IMR-90 (cell line): ENCODE measurements around the gene TXNRD1. TPM values are rescaled to one million over a fixed set of nuclear protein-coding genes. Genes with fewer than 3 reads are reported as not detected.

Source experiments
- ATAC-seq: fragments of 200-7000 bp; cut with Tn5 transposase; 2 replicates; pipeline ENCODE4 v1.9.1; 2020; ENCODE audit warnings: low read depth, mild to moderate bottlenecking, moderate library complexity
- BruUV-seq: library from RNA; stranded (reverse); fragments of 400-500 nt; replicated peaks from 2 replicates; lab custom pipeline; 2021; lab: Mats Ljungman, UMichigan
- CTCF ChIA-PET: fragments of 300-600 bp; formaldehyde crosslinking; extraction: SDS; loops from one replicate; lab custom pipeline; 2021; ENCODE audit warnings: antibody characterized with exemption; lab: Yijun Ruan, JAX
- POLR2A ChIA-PET: fragments of 300-600 bp; sonication (Branson Sonifier 250); formaldehyde crosslinking; loops from one replicate; lab custom pipeline; 2022; ENCODE audit warnings: antibody characterized with exemption; ENCODE audit not compliant: unreplicated experiment; lab: Charles Lee
- DNase-seq: peaks from one replicate; pipeline ENCODE4 v3.0.0; 2013
- H2AFZ ChIP-seq: replicated peaks from 2 replicates; pipeline ENCODE3; 2013; ENCODE audit warnings: low read length, mild to moderate bottlenecking; ENCODE audit not compliant: poor library complexity
- H2AK5ac ChIP-seq: 2 replicates; pipeline ENCODE4 v1.6.1; 2013; ENCODE audit warnings: low read depth, low read length, inconsistent platforms
- H2AK9ac ChIP-seq: replicated peaks from 2 replicates; pipeline ENCODE3; 2013; ENCODE audit warnings: mild to moderate bottlenecking, low read depth, low read length, moderate library complexity; ENCODE audit not compliant: poor library complexity
- H2BK120ac ChIP-seq: 2 replicates; pipeline ENCODE4 v1.6.1; 2013; ENCODE audit warnings: low read depth, low read length, inconsistent platforms
- H2BK15ac ChIP-seq: 3 replicates; pipeline ENCODE4 v1.6.1; 2013; ENCODE audit warnings: low read depth, low read length, inconsistent platforms
- H2BK20ac ChIP-seq: 2 replicates; pipeline ENCODE4 v1.6.1; 2013; ENCODE audit warnings: low read depth, mild to moderate bottlenecking, inconsistent platforms, low read length, moderate library complexity
- H2BK5ac ChIP-seq: 2 replicates; pipeline ENCODE4 v1.6.1; 2013; ENCODE audit warnings: mild to moderate bottlenecking, low read depth, low read length, inconsistent platforms; ENCODE audit not compliant: poor library complexity, severe bottlenecking
- H3K14ac ChIP-seq: replicated peaks from 2 replicates; pipeline ENCODE4 v1.6.1; 2013; ENCODE audit warnings: low read depth, low read length, inconsistent platforms
- H3K18ac ChIP-seq: 2 replicates; pipeline ENCODE4 v1.6.1; 2013; ENCODE audit warnings: low read depth, low read length, control low read depth
- H3K23ac ChIP-seq: 2 replicates; pipeline ENCODE4 v1.6.1; 2013; ENCODE audit warnings: low read depth, low read length, inconsistent platforms
- H3K27ac ChIP-seq: 2 replicates; pipeline ENCODE4 v1.5.1; 2013; ENCODE audit warnings: mild to moderate bottlenecking, control low read depth, low read length; ENCODE audit not compliant: insufficient read depth
- H3K27me3 ChIP-seq: 2 replicates; pipeline ENCODE4 v1.6.1; 2013; ENCODE audit warnings: low read length; ENCODE audit not compliant: control insufficient read depth, insufficient read depth
- H3K36me3 ChIP-seq: 2 replicates; pipeline ENCODE4 v1.6.1; 2013; ENCODE audit warnings: low read length, mixed read lengths; ENCODE audit not compliant: control insufficient read depth, insufficient read depth
- H3K4ac ChIP-seq: 2 replicates; pipeline ENCODE4 v1.6.1; 2013; ENCODE audit warnings: low read depth, low read length, inconsistent platforms
- H3K4me1 ChIP-seq: 2 replicates; pipeline ENCODE4 v1.6.1; 2013; ENCODE audit warnings: low read length, mixed read lengths; ENCODE audit not compliant: control insufficient read depth, insufficient read depth
- H3K4me2 ChIP-seq: 2 replicates; pipeline ENCODE4 v1.6.1; 2013; ENCODE audit warnings: low read depth, mild to moderate bottlenecking, control low read depth, low read length, moderate library complexity
- H3K4me3 ChIP-seq: 2 replicates; pipeline ENCODE4 v1.5.1; 2013; ENCODE audit warnings: low read depth, mild to moderate bottlenecking, control low read depth, low read length, moderate library complexity; ENCODE audit not compliant: insufficient read depth
- H3K56ac ChIP-seq: 2 replicates; pipeline ENCODE4 v1.6.1; 2013; ENCODE audit warnings: low read length, inconsistent platforms; ENCODE audit not compliant: insufficient read depth; ENCODE audit errors: extremely low read depth
- H3K79me1 ChIP-seq, 2 experiments: 2 replicates each; pipeline ENCODE4 v1.6.1; 2013; ENCODE audit warnings: low read length in 2 of 2, inconsistent platforms in 1 of 2, low read depth in 1 of 2
- H3K9ac ChIP-seq: 2 replicates; pipeline ENCODE4 v1.6.1; 2013; ENCODE audit warnings: low read depth, low read length, control low read depth
- H3K9me1 ChIP-seq: 2 replicates; pipeline ENCODE4 v1.6.1; 2013; ENCODE audit warnings: low read length, inconsistent platforms; ENCODE audit not compliant: insufficient read depth
- H3K9me3 ChIP-seq: 2 replicates; pipeline ENCODE4 v1.6.1; 2013; ENCODE audit warnings: low read length; ENCODE audit not compliant: control insufficient read depth, insufficient read depth
- H4K20me1 ChIP-seq: 2 replicates; pipeline ENCODE4 v1.6.1; 2013; ENCODE audit warnings: low read length, inconsistent platforms; ENCODE audit not compliant: insufficient read depth
- H4K5ac ChIP-seq: 2 replicates; pipeline ENCODE4 v1.6.1; 2013; ENCODE audit warnings: mild to moderate bottlenecking, low read depth, low read length, control low read depth
- H4K8ac ChIP-seq, 2 experiments: 2 replicates each; pipeline ENCODE4 v1.6.1; 2013; ENCODE audit warnings: low read depth in 2 of 2, low read length in 2 of 2, control low read depth in 1 of 2, inconsistent platforms in 1 of 2
- H4K91ac ChIP-seq: 2 replicates; pipeline ENCODE4 v1.6.1; 2013; ENCODE audit warnings: low read depth, low read length, inconsistent platforms; ENCODE audit not compliant: insufficient read depth
- CEBPB ChIP-seq: IDR thresholded peaks from 2 replicates; pipeline ENCODE4 v1.6.1; 2012; ENCODE audit warnings: low read depth, low read length, improper control_type of control experiment
- CHD1 ChIP-seq: IDR thresholded peaks from 2 replicates; pipeline ENCODE4 v1.6.1; 2012; ENCODE audit warnings: low read depth, low read length, improper control_type of control experiment
- FOS ChIP-seq: fragments of 150-350 bp; IDR thresholded peaks from 2 replicates; pipeline ENCODE4 v1.6.1; 2016; ENCODE audit warnings: low read depth, low read length
- MAFK ChIP-seq: IDR thresholded peaks from 2 replicates; pipeline ENCODE4 v1.6.1; 2012; ENCODE audit warnings: low read depth, low read length, improper control_type of control experiment
- MAZ ChIP-seq: IDR thresholded peaks from 2 replicates; pipeline ENCODE4 v1.6.1; 2012; ENCODE audit warnings: low read depth, mild to moderate bottlenecking, low read length, improper control_type of control experiment, moderate library complexity, borderline replicate concordance
- NFE2L2 ChIP-seq: fragments of 150-350 bp; IDR thresholded peaks from 2 replicates; pipeline ENCODE4 v1.6.1; 2016; ENCODE audit warnings: low read depth, mild to moderate bottlenecking, low read length
- RFX5 ChIP-seq: IDR thresholded peaks from 2 replicates; pipeline ENCODE4 v1.8.0; 2012; ENCODE audit warnings: low read depth, mild to moderate bottlenecking, low read length, moderate library complexity
- SMC3 ChIP-seq: fragments of 150-350 bp; IDR thresholded peaks from 2 replicates; pipeline ENCODE4 v1.6.1; 2016; ENCODE audit warnings: low read depth, mild to moderate bottlenecking, antibody characterized with exemption, low read length, moderate library complexity
- WGBS, 2 experiments: methylation state at CpG; one replicate each; pipeline versions ENCODE4 v1.1.5 to v1.1.7; 2013; ENCODE audit warnings: missing lambda C conversion rate in 2 of 2; ENCODE audit not compliant: insufficient read length in 1 of 2; ENCODE audit errors: extremely low coverage in 2 of 2; 5-methylcytosine and 5-hydroxymethylcytosine counted together
- dilution Hi-C: fragments of 300-500 bp; cut with HindIII; formaldehyde crosslinking; loops from one replicate; pipeline ENCODE4 v1.14.3; 2018; ENCODE audit warnings: low sequenced_read_pairs; ENCODE audit not compliant: unreplicated experiment
- in situ Hi-C: fragments of 300-500 bp; cut with MboI; formaldehyde crosslinking; loops from 3 replicates; pipeline ENCODE4 v1.14.3; 2019; ENCODE audit warnings: low sequenced_read_pairs, inconsistent platforms, mixed read lengths
- intact Hi-C: fragments of 100-400 bp; cut with micrococcal nuclease; formaldehyde crosslinking; loops from 2 replicates; pipeline ENCODE4 v1.10.0; 2022
- polyA plus RNA-seq, 3 experiments: library from polyadenylated mRNA; depleted of rRNA; stranded (reverse); fragments of >200 nt; gene quantifications; 2 replicates each; pipeline ENCODE4 v1.2.3, GENCODE V29; 2012; ENCODE audit warnings: low replicate concordance in 1 of 3
- total RNA-seq: library from RNA; depleted of rRNA; stranded (reverse); fragments of >200 nt; gene quantifications from 2 replicates; pipeline ENCODE4 v1.2.3, GENCODE V29; 2012
- TF ChIP-seq, protein P1 (sequence below): fragments of 150-350 bp; IDR thresholded peaks from 2 replicates; pipeline ENCODE4 v1.6.1; 2017; ENCODE audit warnings: mild to moderate bottlenecking, antibody characterized with exemption, low read length, low read depth

TXNRD1 gene
- total and polyA plus RNA-seq, 2 of the 4 experiments (the other 2 are of a cell fraction), result 379 to 582 TPM

DNA sequence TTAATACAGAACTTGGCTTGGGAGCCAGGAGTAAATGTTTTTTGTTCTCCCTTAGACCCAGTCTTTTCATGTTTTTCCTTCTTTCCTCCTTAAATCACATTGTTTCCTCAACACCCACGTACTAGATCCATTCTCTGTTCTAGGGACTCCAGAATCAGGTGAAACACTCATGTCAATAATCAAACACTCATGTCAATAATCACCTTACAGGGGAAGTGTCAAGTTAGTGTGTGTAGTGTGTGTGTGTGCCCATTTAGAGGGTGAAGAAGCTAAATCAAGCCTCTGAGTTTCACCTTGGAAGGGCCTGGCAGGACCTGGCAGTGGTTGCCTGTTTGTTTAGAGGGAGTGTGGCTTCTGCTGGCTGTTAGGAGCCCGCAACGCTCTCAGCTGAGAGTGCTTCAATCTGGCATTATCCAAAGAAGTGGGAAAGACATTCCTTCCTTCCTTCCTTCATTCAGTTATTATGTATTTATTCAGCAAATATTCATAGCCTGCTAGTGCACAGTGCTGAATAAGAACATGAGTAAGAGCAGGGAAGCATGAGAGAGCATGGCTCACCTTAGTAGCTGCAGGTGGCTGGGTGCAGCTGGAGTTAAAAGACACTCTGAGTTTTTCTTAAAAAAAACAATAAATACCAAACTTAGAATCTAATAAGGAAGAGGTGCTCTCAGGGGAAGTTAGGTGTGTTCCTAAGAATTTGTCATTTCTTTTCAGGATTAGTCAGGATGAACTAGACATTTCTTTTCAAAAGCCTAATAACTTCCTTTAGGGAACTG is 70.3 kb downstream of the TXNRD1 start:
- Histone ChIP-seq H3K9me3 (no peaks in the 10 kb centered on the region; the same call in 1 of the 2 replicates), H3K56ac (peak overlapping the region; percentile 87), H2BK120ac (peak overlapping the region; percentile 94), H3K14ac (peak overlapping the region; percentile 88), H3K4ac (peak overlapping the region; percentile 88), H2BK20ac (peak overlapping the region; percentile 96), H3K79me1 (peaks cover 3 to 27% of the 10 kb centered on the region in 2 experiments; a peak in 3 of 4 replicates), H4K5ac (peak overlapping the region; percentile 57), H3K9me1 (0 out of 2 replicates have a peak, but pooled peaks cover 5% of the 10 kb centered on the region), H3K9ac (peak overlapping the region; percentile 58), H2AK9ac (peak overlapping the region; percentile 80), H2AK5ac (peak overlapping the region; percentile 96), H4K8ac (peak overlapping the region; percentile 55 to 79), H3K27me3 (no peaks in the 10 kb centered on the region), H3K23ac (peak overlapping the region; percentile 83), H3K4me2 (peak overlapping the region; percentile 65), H4K91ac (peak overlapping the region; percentile 89), H2BK15ac (peak overlapping the region; percentile 99), H3K18ac (peak overlapping the region; percentile 64), H3K27ac (peak overlapping the region; percentile 88), H2AFZ (peak overlapping the region; percentile 19), H4K20me1 (peaks cover 35% of the 10 kb centered on the region), H3K4me3 (no peak overlapping the region), H3K4me1 (peaks cover 17% of the 10 kb centered on the region), H3K36me3 (peaks cover 9% of the 10 kb centered on the region), H2BK5ac (peak overlapping the region; percentile 90)
- BruUV-seq, result TSS peak; percentile 76
- intact Hi-C loops, result loop anchor here (1.0 to 10.0 kb wide), 4 partner anchors 67 to 321 kb away; partner anchors contain the start of genes HCFC2, NFYB and TDG
- ChIA-PET CTCF (interaction anchor here (0.7 kb wide), 1 partner anchor 35 kb away, joined by 3 read pairs; no protein-coding TSS in a partner anchor), POLR2A (interaction anchor here (0.8 to 3.6 kb wide), 6 partner anchors 9 to 69 kb away, joined by 3 to 28 read pairs (median 4); partner anchors contain the start of gene EID3)
- in situ Hi-C loops, result loop anchor here (5.0 kb wide), 1 partner anchor 69 kb away; the partner anchor contains the start of gene TXNRD1
- no CpG with 5 or more reads among the region's 3 CpGs for WGBS, 2 experiments
- no peak for ATAC-seq
- DNase-seq, result peak; percentile 70
- TF ChIP-seq NFE2L2 (no peak), MAFK (no peak), CEBPB (no peak), MAZ (no peak), SMC3 (no peak), CHD1 (no peak), FOS (no peak), RFX5 (no peak)
- TF ChIP-seq, protein P1, sequence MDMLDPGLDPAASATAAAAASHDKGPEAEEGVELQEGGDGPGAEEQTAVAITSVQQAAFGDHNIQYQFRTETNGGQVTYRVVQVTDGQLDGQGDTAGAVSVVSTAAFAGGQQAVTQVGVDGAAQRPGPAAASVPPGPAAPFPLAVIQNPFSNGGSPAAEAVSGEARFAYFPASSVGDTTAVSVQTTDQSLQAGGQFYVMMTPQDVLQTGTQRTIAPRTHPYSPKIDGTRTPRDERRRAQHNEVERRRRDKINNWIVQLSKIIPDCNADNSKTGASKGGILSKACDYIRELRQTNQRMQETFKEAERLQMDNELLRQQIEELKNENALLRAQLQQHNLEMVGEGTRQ, result no peak
- dilution Hi-C loops, result no loop called here
